A549 (cell line): ENCODE data around the gene CFAP61. TPM values are rescaled to one million over a fixed set of nuclear protein-coding genes. Genes with fewer than 3 reads are reported as not detected.

Experiments
- ATAC-seq, 2 experiments: fragments of 200-7000 bp in 1 of 2; fragments of >200 bp in 1 of 2; cut with Nextera tagmentation in 1 of 2; cut with Tn5 transposase in 1 of 2; 3 replicates each; pipeline versions ENCODE4 v1.8.0 to v1.9.1; 2018 to 2020; ENCODE audit warnings: mild to moderate bottlenecking in 1 of 2, moderate library complexity in 1 of 2
- CTCF ChIA-PET: fragments of 300-600 bp; sonication (Branson Sonifier 250); formaldehyde crosslinking; extraction: SDS; loops from one replicate; lab custom pipeline; 2021; ENCODE audit warnings: antibody characterized with exemption, inconsistent platforms; lab: Yijun Ruan, JAX
- POLR2A ChIA-PET: fragments of 350-600 bp; formaldehyde crosslinking; extraction: SDS; loops from one replicate; lab custom pipeline; 2021; ENCODE audit warnings: antibody characterized with exemption, inconsistent platforms; lab: Yijun Ruan, JAX
- DNase-seq, 2 experiments: peaks; one replicate each; pipeline versions ENCODE4 v3.0.0 to v3.0.0-alpha.2; 2011 to 2016; ENCODE audit warnings: low read depth in 1 of 2, low spot score in 1 of 2
- FAIRE-seq: peaks from 2 replicates; lab custom pipeline; 2011; peaks lifted over from hg19 to GRCh38; lab: Jason Lieb, UNC
- H3K27ac ChIP-seq, 2 experiments: fragments of >200 bp; sonication (Bioruptor Twin); formaldehyde crosslinking; 3 replicates each; pipeline ENCODE4 v1.5.1; 2016 to 2017
- H3K4me1 ChIP-seq: fragments of >200 bp; sonication (Bioruptor Twin); formaldehyde crosslinking; 3 replicates; pipeline ENCODE4 v1.6.1; 2016
- H3K4me2 ChIP-seq: fragments of >200 bp; sonication (Bioruptor Twin); formaldehyde crosslinking; 3 replicates; pipeline ENCODE4 v1.6.1; 2016
- H3K4me3 ChIP-seq: fragments of >200 bp; sonication (Bioruptor Twin); formaldehyde crosslinking; 3 replicates; pipeline ENCODE4 v1.5.1; 2016
- H3K9me3 ChIP-seq: fragments of >200 bp; sonication (Bioruptor Twin); formaldehyde crosslinking; 3 replicates; pipeline ENCODE4 v1.6.1; 2016
- ATOH8 ChIP-seq: fragments of 250-450 bp; sonication (Bioruptor Pico); IDR thresholded peaks from 2 replicates; pipeline ENCODE4 v1.5.0; 2020; ENCODE audit warnings: low read depth, mild to moderate bottlenecking, moderate library complexity
- BCL3 ChIP-seq: fragments of >200 bp; sonication (Bioruptor Twin); formaldehyde crosslinking; IDR thresholded peaks from 3 replicates; pipeline ENCODE4 v1.6.1; 2016
- CHD2 ChIP-seq: fragments of 150-350 bp; IDR thresholded peaks from 2 replicates; pipeline ENCODE4 v1.6.1; 2014; ENCODE audit warnings: low read length; ENCODE audit not compliant: partially characterized antibody
- ESRRA ChIP-seq: fragments of 150-350 bp; IDR thresholded peaks from 2 replicates; pipeline ENCODE4 v1.6.1; 2014; ENCODE audit warnings: mild to moderate bottlenecking, low read length, borderline replicate concordance
- FOXS1 ChIP-seq: fragments of 250-450 bp; sonication (Bioruptor Pico); IDR thresholded peaks from 2 replicates; pipeline ENCODE4 v1.5.0; 2020; ENCODE audit warnings: mild to moderate bottlenecking, moderate library complexity
- HES2 ChIP-seq: fragments of >200 bp; sonication (Bioruptor Twin); formaldehyde crosslinking; IDR thresholded peaks from 2 replicates; pipeline ENCODE4 v1.6.1; 2016
- HMGXB4 ChIP-seq: fragments of 250-450 bp; sonication (Bioruptor Pico); IDR thresholded peaks from 2 replicates; pipeline ENCODE4 v1.5.0; 2021; ENCODE audit warnings: mild to moderate bottlenecking, moderate library complexity, borderline replicate concordance
- JUNB ChIP-seq: fragments of >200 bp; sonication (Bioruptor Twin); formaldehyde crosslinking; IDR thresholded peaks from 2 replicates; pipeline ENCODE4 v1.6.1; 2016
- MAX ChIP-seq: IDR thresholded peaks from 2 replicates; pipeline ENCODE4 v1.6.1; 2012
- MAZ ChIP-seq: fragments of 150-350 bp; IDR thresholded peaks from 2 replicates; pipeline ENCODE4 v1.6.1; 2014; ENCODE audit warnings: antibody characterized with exemption, low read depth, low read length, borderline replicate concordance
- PBX3 ChIP-seq: IDR thresholded peaks from 2 replicates; pipeline ENCODE4 v1.6.1; 2012
- POLR2AphosphoS2 ChIP-seq: conservative IDR thresholded peaks from 2 replicates; pipeline ENCODE4 v1.6.1; 2012; ENCODE audit warnings: low read length, improper control_type of control experiment, inconsistent platforms
- RAD21 ChIP-seq, 2 experiments: fragments of >200 bp in 1 of 2; sonication (Bioruptor Twin) in 1 of 2; formaldehyde crosslinking in 1 of 2; IDR thresholded peaks in 1 of 2; conservative IDR thresholded peaks in 1 of 2; 2 replicates in 1 of 2; 3 replicates in 1 of 2; pipeline ENCODE4 v1.6.1; 2012 to 2018; ENCODE audit warnings: inconsistent platforms in 1 of 2
- SREBF2 ChIP-seq: fragments of 450-650 bp; IDR thresholded peaks from 2 replicates; pipeline ENCODE4 v1.6.1; 2014; ENCODE audit warnings: mild to moderate bottlenecking, moderate library complexity
- TFCP2L1 ChIP-seq: fragments of 250-450 bp; sonication (Bioruptor Pico); IDR thresholded peaks from 2 replicates; pipeline ENCODE4 v1.5.0; 2021; ENCODE audit warnings: mild to moderate bottlenecking
- TP53 ChIP-seq: fragments of 250-450 bp; sonication (Bioruptor Pico); IDR thresholded peaks from 2 replicates; pipeline ENCODE4 v1.5.0; 2021; ENCODE audit warnings: mild to moderate bottlenecking, moderate library complexity
- USF2 ChIP-seq: fragments of 450-650 bp; IDR thresholded peaks from 2 replicates; pipeline ENCODE4 v1.6.1; 2014; ENCODE audit warnings: antibody characterized with exemption
- ZFP36 ChIP-seq: fragments of 450-650 bp; IDR thresholded peaks from 2 replicates; pipeline ENCODE4 v1.6.1; 2014; ENCODE audit warnings: borderline replicate concordance; ENCODE audit not compliant: partially characterized antibody
- WGBS: methylation state at CpG from one replicate; pipeline ENCODE4 v1.1.6; 2017; ENCODE audit errors: missing lambda C conversion rate; 5-methylcytosine and 5-hydroxymethylcytosine counted together
- polyA plus RNA-seq, 4 experiments: library from polyadenylated mRNA; depleted of rRNA in 3 of 4; stranded (reverse); fragments of >200 nt; fragmentation: RNase III in 1 of 4; extraction: RNeasy Plus Mini Kit Qiagen cat#74134 plus additional on column Dnase treatment in 1 of 4; gene quantifications; 2 replicates in 3 of 4; 3 replicates in 1 of 4; pipeline ENCODE4 v1.2.3, GENCODE V29; 2011 to 2017

CFAP61 gene
- polyA plus RNA-seq, 2 of the 4 experiments (the other 2 are of a cell fraction), result 0.39 to 0.70 TPM

- TF ChIP-seq HMGXB4, result no peak
- no peak for TF ChIP-seq RAD21 (conservative IDR thresholded peaks at IDR 0.05 in 1 of 2, IDR thresholded peaks at IDR 0.05 in 1 of 2)
- TF ChIP-seq JUNB, result no peak
Measured at GRCh38 chr20:20038586-20038985, 13.7 kb upstream of the CFAP61 start (continued).

- no peaks in the 10 kb centered on the region for H3K9me3 ChIP-seq
- DNase-seq (no peak), FAIRE-seq (peak; percentile 63), ATAC-seq (no peak)
- no peak overlapping the region for H3K4me3 ChIP-seq
- 95% methylated on average over 6 of the region's 6 CpGs for WGBS
- no peaks in the 10 kb centered on the region for H3K4me1 ChIP-seq
- H3K27ac ChIP-seq, result no peak overlapping the region
- TF ChIP-seq POLR2AphosphoS2 (no peak), SREBF2 (no peak), PBX3 (no peak), TFCP2L1 (CRISPR knock-in tag) (no peak), USF2 (no peak), ESRRA (no peak), BCL3 (no peak), ATOH8 (CRISPR knock-in tag) (no peak), ZFP36 (no peak), MAZ (no peak), RAD21 (conservative IDR thresholded peaks at IDR 0.05 in 1 of 2, IDR thresholded peaks at IDR 0.05 in 1 of 2) (no peak), CHD2 (no peak), HMGXB4 (no peak), HES2 (no peak), FOXS1 (CRISPR knock-in tag) (no peak), TP53 (CRISPR knock-in tag) (no peak), MAX (no peak)
- no peak overlapping the region for H3K4me2 ChIP-seq
- CTCF ChIA-PET, result interaction anchor here (2.7 kb wide), 1 partner anchor 12 kb away, joined by 7 read pairs; no protein-coding TSS in a partner anchor
- POLR2A ChIA-PET, result interaction anchor here (1.0 kb wide), 1 partner anchor 23 kb away, joined by 3 read pairs; no protein-coding TSS in a partner anchor
Measured at GRCh38 chr20:20039752-20040387, 12.5 kb upstream of the CFAP61 start.
